HEK293 (cell line): Measurements from ENCODE around the gene CMC4.

Source experiments
- CTCF ChIP-seq: fragments of 450-650 bp; formaldehyde crosslinking; IDR thresholded peaks from 2 replicates; pipeline ENCODE4 v1.5.1; 2016; ENCODE audit warnings: missing biosample characterization, missing genetic modification characterization
- ZNF121 ChIP-seq: fragments of 450-650 bp; formaldehyde crosslinking; IDR thresholded peaks from 2 replicates; pipeline ENCODE4 v1.5.1; 2016; ENCODE audit warnings: missing biosample characterization, missing genetic modification characterization
- ZNF138 ChIP-seq: fragments of 450-650 bp; formaldehyde crosslinking; IDR thresholded peaks from 2 replicates; pipeline ENCODE4 v1.5.1; 2016; ENCODE audit warnings: missing biosample characterization, missing genetic modification characterization, borderline replicate concordance
- ZNF510 ChIP-seq: fragments of 450-650 bp; formaldehyde crosslinking; IDR thresholded peaks from 2 replicates; pipeline ENCODE4 v1.5.1; 2018; ENCODE audit warnings: mild to moderate bottlenecking, missing genetic modification characterization, missing biosample characterization; ENCODE audit not compliant: insufficient replicate concordance
- ZNF792 ChIP-seq: fragments of 450-650 bp; formaldehyde crosslinking; IDR thresholded peaks from 2 replicates; pipeline ENCODE4 v1.5.1; 2016; ENCODE audit warnings: missing biosample characterization, missing genetic modification characterization
- TF ChIP-seq, protein P1 (sequence below): fragments of 450-650 bp; formaldehyde crosslinking; conservative IDR thresholded peaks from 2 replicates; pipeline ENCODE4 v1.5.1; 2016; ENCODE audit warnings: low read depth, missing biosample characterization, missing genetic modification characterization

DNA sequence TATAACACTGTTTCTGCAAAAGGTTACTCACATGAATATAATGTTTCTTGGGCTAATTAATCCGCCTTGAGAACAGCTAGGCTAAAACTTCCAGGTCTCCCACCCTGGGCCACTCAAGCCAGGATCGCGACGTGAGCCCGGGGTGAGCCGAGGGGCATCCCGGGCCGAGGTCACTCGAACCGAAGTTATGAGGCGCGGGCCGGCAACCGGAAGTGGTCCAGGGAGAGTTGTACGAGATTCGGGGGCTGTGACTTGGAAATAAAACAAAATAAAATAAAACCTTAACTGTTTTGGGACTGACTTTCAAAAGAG lies 317 bp downstream of the CMC4 start:
- TF ChIP-seq ZNF138 (tag by site-specific recombination) (no peak), CTCF (tag by site-specific recombination) (no peak), ZNF510 (no peak), ZNF792 (tag by site-specific recombination) (no peak), ZNF121 (tag by site-specific recombination) (no peak)
- TF ChIP-seq, protein P1, sequence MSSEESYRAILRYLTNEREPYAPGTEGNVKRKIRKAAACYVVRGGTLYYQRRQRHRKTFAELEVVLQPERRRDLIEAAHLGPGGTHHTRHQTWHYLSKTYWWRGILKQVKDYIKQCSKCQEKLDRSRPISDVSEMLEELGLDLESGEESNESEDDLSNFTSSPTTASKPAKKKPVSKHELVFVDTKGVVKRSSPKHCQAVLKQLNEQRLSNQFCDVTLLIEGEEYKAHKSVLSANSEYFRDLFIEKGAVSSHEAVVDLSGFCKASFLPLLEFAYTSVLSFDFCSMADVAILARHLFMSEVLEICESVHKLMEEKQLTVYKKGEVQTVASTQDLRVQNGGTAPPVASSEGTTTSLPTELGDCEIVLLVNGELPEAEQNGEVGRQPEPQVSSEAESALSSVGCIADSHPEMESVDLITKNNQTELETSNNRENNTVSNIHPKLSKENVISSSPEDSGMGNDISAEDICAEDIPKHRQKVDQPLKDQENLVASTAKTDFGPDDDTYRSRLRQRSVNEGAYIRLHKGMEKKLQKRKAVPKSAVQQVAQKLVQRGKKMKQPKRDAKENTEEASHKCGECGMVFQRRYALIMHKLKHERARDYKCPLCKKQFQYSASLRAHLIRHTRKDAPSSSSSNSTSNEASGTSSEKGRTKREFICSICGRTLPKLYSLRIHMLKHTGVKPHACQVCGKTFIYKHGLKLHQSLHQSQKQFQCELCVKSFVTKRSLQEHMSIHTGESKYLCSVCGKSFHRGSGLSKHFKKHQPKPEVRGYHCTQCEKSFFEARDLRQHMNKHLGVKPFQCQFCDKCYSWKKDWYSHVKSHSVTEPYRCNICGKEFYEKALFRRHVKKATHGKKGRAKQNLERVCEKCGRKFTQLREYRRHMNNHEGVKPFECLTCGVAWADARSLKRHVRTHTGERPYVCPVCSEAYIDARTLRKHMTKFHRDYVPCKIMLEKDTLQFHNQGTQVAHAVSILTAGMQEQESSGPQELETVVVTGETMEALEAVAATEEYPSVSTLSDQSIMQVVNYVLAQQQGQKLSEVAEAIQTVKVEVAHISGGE (tag by site-specific recombination): 0 out of 2 replicates have a peak, but pooled peaks have one; percentile 77
